GM19463 (cell line): Measurements from ENCODE around the gene RBM33.
"Not testable (repeated sequence)": the region's sequence is repeated elsewhere in the genome, so short reads cannot be mapped to it uniquely, and the experiment has no call there.

Source experiments
- ATAC-seq: cut with Tn5 transposase; IDR thresholded peaks from one replicate; pipeline ENCODE4 v1.9.1; 2021; ENCODE audit warnings: mild to moderate bottlenecking, moderate library complexity; ENCODE audit not compliant: unreplicated experiment

Gene RBM33

DNA sequence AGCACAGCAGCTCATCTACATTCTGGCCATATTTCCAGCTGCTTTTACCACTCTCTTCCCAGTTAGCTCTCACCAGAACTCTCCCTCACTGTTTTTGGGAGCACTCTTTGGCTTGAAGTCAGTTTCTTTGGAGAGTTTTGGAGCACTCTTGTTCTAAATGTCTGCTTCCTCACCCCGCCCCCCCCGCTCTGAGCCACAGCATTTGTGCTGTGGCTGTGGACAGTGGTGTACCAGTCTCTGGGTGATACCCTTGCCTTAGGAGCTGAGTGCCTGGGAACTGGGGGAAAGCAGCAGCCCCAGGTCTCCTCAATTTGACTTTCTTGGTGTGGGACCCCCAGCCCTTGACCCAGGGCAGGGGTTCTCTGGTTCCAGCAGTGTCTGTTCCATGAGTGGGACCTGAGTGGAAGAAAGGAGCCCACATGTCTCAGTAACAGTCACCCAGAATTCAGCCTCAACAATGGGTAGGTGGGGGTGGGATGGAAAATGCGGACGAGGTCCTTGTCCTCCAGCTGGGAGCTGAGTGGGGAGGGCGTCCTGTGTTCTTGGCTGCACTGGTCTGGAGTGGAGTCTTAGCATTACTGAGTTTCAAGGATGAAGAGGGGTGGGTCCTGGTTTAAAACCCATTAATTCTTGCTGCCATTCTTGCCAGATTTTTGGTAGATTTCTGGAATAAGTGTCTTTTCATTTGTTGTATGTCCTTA lies 18.0 kb downstream of the RBM33 start:
- no peak for ATAC-seq

DNA sequence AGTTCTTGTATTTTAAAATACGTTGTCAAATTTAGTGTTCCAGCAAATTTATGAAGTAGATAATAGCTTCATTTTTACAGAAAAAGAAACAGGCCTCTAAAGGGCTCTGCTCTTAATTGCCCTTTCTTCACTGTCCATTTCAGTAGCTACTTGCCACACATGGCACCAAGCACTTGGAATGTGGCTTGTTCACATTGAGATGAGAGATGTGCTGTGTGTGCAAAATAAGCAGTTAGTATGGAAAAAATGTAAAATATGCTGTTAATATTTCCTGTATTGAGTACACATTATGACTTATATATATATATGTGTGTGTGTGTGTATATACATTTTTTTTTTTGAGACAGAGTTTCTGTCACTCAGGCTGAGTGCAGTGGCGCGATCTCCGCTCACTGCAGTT lies 19.5 kb downstream of the RBM33 start:
- ATAC-seq: no peak

DNA sequence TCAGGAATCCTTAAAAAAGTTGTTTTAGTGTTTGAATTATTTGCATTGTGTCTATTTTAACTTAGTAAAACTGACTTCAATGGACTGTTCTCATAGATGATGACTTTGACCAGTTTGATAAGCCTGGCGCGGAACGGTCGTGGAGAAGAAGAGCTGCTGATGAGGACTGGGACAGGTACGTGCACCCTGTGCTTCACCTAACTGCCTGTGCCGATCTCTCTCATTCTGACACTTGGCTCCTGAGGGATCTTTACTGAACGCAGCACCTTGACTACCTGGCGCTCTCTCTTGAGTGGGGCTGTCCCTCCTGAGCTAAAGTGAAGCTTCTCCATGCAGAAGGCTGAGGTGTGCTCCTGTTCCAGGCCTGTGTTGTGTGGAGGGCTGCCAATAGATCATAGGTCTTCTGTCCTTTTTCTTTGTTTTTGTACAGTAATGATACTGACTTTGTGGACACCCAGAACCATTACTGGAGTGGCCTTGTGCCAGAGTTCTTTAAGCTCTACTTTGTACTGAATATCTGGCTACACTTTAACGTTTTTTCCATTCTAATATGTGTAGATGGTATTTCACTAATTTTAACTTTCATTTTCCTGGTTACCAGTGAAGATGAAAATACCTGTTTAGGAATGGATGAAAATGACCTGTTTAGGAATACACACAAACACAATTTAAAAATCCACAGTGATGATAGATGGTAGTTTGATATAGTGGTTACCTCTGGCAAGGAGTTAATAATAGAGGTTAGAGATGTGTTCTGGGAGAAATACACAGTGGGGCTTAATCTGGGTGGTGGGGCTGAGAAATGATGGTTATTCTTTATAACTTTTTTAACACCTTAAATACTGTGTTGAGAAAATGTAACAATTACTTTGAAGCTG lies 20.9 kb downstream of the RBM33 start:
- no peak for ATAC-seq

DNA sequence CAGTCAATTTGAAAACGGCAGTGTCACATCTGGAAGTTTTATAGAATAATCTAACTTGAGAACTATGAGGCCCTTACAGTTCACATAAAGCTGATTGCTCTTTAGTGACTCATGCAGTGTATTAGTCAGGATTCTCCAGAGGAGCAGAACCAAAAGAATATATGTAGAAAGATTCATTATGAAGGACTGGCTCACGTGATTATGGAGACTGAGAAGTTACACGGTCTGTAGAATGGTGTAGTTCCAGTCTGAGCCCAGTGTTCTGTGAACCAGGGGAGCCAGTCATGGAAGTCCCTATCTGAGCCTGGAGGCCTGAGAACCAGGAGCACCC lies 21.5 kb downstream of the RBM33 start:
- ATAC-seq: no peak

DNA sequence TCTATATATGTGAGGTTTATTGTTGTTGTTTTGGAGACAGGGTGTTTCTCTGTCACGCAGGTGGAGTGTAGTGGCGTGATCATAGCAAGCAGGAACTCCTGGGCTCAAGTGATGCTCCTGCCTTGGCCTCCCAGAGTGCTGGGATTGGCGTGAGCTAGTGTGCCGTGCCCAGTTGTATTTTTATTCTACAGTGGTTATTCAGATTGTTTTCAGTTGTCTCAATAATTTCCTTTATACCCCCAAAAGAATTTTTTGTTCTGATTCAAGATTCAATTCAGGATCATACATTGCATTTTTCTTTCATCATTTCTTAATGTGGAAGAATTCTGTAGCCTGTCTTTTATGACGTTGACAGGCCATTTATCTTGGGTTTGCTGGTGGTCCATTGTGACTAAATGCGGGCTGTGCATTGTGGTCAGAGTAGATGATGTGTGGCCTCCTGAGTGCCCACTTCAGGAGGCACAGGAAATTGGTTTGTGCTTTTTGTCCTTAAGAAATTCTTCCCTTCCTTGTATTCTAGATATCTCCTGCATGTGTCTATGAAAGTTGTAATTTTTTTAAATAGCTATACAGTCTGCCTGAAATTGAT lies 22.9 kb downstream of the RBM33 start:
- no peak for ATAC-seq

DNA sequence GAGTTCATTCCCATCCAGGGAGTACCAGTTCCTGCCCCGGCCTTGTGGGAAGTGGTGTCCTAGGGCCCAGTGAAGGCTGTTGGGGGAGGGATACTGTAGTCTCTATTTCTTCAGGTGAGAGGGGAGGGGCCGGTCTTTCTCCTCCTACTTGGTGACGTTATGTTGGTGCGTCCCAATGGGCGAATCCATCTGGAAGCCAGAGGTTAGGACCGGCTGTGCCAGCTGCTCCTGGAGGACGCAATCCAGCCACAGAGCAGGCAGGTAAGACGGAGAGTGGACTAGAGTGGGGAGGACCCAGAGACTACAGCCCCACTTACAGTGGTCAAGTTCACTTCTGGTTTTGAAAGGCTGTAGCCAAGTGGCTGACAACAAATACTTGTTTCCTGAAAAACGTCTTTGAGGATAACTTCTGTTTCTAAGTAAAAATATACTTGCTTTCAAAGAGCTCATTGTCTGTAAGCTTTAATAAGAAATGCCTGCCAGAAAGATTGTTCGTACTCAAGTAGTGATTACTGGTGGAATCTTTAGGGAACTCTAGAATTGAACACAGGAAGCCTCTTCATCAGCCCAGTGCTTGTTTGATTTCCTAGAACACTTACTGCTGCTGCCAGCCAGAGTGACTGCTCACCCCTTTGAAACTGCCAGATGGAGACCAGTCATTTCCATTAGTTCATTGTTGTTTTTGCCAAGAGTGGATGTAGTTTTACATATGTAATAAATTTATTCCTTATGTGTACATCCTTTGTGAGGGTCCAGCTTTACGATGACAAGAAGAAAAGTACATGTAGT lies 25.4 kb downstream of the RBM33 start:
- no peak for ATAC-seq

DNA sequence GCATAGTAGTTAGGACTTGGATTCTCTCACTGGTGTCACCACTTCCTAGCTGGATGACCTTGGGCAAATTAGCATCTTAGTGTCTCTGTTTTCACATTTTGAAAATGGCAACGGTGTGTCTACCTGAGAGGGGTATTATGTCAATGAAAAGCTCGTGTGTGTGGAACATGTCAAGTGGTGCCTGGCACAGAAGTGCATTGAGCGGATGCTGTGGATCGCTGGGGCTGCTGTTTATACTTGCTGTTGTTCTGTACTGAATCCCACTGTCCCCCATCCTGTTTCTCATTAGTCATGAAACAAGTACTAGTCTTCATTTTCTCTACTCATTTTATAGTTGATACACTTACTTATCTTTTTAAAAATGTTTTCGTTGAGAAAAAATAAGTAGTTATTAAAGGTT lies 26.1 kb downstream of the RBM33 start:
- no peak for ATAC-seq

DNA sequence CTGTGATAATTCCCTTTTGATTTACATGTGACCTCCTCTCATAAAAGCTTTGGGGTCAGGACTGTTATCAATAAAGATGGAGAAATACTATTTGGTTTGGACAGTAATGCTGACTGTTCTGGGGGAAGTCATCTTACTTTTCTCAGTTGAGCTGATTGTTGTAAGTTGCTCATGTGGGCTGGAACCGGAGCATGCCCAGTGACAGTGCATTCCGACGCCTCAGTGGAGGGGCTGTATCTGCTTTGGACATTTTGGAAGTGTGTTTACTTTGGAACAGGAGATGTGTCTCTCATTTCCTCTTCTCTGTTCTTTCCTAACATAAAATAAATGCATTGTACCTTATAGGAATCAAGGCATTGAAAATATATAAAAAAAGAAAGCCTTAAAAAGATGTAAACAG lies 30.1 kb downstream of the RBM33 start:
- ATAC-seq: no peak

DNA sequence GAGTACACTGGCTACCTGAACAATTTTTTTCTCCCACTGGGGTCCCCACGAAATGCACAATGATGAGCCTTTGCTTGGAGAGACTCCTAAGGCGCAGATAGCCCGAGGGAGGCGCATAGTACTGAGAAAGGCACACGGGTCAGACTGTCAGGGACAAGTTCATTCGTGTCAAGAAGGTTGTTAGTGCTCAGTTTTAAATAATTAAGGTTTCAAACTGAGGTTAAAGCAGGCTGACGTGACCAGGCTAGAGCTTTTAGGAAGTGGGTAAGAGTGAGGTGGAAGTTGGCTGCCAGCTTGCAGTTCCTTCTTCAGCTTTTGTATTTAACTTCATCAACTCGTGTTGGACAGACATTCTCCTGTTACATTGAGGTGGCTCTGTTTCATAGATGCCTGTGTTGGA lies 31.6 kb downstream of the RBM33 start:
- ATAC-seq: peak; percentile 43

DNA sequence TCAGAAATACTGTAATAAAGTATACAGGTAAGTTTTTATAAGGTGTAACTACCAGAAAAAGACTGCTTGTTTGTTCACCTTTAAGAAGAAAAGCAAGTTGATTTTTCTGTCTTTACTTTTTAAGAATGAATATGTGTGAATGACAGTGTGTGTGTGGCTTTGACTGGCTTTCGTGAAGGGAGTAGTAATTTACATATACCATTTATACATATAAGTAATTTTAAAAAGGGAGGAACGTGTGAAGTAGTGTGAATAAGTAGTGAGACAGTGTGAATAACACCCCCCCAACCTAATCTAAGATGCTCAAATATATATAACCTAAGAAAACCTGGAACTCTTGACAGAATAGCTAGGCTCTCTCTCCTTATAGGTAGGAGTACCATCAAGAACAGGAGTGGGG lies 33.2 kb downstream of the RBM33 start:
- ATAC-seq: no peak

DNA sequence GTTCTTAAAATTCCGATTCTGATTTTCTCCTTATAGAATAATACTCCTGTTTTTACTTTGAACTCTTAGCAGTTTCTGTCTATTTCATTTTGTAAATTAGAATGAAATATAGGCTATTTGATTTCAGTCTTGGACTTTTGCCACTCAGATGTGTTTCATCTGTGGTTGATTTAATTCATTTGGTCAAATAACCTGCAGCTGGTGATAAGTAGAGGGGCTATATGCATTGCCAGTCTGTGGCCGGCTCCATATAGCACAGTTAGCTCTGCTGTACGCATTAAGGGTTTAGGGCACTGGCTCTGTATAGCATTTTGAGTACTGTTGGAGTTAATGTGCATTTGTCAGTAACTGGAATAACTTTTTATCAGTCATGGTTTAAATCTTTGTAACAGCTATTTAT lies 35.7 kb downstream of the RBM33 start:
- ATAC-seq: no peak

DNA sequence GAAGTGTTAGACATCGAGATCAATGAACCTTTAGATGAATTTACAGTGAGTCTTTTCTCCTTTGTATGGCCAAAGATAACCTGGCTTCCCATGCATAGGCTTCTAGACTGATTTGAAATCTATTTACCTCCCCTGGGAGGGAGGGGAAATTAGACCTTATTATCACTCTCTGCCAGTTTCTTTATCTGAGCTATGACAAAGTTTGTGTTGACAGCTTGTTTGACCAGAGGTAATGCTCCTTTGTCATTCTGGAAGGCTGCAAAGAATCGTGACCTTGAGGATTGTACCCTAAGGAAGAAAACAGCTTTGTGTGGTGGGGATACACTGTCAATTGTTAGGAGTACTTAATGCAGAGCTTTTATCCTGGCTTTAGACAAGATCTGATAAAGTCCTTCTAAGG lies 36.4 kb downstream of the RBM33 start:
- no peak for ATAC-seq

DNA sequence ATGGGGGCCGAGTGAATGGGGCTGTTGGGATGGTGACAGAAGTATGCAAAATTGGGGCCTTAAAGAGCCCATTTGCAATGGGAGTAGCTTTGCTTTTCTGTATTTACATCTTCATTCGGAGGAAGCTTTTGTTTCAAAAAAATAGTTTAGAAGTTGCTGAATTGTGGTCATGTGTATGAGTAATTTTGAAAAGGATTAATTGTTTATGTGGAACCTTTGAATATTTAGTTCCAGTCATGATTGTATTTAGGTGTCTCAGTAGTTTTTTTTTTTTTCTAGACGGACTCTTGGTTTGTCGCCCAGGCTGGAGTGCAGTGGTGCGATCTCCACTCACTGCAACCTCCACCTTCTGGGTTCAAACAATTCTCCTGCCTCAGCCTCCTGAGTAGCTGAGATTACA lies 37.2 kb downstream of the RBM33 start:
- no peak for ATAC-seq

DNA sequence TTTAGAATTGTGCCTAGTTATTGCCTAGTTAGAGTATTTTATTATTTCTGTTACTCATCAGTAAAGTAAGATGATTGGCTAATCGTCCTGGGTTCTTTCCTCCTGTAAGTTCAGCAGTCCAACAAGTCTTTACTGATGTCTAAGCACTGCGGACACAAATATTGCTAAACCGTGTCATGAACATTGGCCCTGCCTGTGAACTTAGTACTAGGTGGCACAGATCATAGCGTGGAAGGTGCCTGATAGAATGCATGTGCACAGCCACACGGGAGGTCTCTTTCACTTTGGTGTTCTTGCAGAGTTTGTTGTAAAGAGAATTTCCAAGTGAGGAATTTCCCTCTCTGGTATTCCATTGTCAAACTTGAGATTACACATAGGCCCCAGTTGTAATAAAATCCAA lies 38.0 kb downstream of the RBM33 start:
- ATAC-seq: no peak

DNA sequence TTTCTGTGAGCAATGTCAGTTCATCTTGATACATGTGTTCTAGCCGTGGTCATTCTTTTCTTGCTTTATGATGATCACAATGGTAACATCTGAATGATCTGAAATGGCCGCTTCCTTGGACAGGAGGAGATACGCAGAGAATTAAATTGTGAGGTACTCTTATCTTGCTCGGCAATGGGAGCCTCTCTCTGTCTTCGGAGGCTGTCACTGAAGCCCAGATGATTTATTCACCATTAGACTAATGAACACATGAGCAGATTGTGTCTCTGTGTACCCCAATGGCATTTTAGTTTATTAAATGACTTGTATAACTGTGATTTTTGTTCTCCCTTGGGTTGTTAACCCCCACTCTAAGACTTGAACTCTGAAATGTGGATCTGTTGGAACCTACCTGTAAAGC lies 38.6 kb downstream of the RBM33 start:
- no peak for ATAC-seq

DNA sequence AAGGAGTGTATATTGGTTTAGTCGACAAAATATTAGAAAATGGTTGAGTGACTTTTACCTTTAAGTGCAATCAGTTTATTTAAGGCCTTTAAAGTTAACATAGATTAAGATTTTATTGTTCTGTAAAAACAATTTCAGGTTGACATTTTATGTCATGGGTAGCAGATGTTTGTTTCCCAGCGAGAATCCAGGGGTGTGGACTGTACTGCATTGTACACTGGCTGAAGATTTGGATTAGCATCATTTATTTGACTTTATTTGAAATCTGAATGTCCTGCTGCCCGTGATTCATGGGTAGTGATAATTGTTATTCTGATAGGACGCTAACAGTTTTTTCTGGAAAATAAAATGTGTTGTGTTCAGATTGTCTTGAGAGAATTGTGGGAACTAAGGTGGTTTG lies 39.3 kb downstream of the RBM33 start:
- no peak for ATAC-seq

DNA sequence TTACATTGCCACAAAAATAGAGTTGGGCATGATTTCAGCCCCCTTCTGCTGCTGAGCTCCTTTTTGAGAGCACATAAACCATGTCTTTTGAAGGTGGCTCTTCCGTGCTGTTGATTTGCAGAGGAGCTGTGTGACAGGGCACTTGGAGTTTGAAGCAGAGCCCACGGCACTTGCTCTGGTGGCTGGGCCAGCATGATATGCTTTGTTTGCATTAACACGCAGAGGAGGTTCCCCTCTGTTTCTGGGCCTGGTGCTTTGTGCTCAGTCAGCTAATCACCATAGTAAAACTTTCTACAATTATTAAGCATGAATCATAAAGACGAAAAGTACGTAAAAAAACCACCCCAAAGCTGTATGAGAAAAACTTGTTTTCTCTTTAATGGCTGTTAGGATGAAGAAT lies 40.1 kb downstream of the RBM33 start:
- ATAC-seq: no peak

DNA sequence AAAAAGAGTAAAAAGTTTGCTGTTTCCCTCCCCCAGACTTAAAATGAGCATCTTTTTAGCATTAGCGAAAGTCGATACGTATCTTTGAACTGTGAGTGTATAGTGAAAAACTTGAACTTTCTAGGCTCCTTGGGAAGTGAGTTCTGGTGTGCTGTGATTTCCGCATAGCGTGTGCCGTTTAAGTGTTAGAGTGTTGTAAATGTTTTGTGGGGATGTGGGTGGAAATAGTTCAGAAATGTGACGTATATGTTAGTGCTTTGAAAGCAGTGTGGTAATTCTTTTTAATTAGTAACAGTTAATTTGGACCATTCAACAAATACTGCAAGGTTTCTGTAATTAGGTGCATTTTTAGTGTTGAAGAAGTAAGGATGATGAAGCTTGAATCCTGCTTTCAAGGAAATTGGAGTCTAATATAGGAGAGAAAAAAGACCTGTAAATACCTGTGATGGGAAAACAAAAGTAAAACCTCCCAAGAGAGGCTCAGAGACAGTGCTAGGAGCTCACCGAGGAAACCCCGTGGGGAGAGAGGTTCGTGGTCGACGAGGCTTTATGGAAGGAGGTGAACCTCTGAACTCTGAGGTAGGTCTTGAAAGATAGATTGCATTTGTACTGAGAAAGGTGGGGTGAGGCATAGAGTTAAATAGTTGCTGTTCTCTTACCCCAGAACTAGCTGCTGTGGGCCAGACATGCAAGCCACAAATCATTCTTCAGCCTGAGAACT lies 40.8 kb downstream of the RBM33 start:
- peak; percentile 75 for ATAC-seq

DNA sequence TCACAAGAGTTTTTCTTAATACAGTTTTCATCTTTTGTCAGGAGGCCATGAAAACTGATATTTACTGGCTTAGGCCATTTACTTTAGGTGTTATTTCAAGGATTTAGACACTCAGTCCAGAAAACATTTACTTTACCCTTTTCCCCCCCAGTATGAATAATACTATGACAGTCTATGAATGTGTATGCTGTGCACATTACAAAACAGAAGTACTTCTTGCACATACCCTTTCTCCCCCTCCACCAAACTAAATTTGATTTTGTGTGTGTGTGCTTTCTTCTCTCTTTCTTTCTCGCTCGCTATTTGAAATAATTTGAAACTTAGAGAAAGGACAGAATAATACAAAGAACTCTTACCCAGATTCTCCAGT lies 41.3 kb downstream of the RBM33 start:
- ATAC-seq: peak; percentile 20

DNA sequence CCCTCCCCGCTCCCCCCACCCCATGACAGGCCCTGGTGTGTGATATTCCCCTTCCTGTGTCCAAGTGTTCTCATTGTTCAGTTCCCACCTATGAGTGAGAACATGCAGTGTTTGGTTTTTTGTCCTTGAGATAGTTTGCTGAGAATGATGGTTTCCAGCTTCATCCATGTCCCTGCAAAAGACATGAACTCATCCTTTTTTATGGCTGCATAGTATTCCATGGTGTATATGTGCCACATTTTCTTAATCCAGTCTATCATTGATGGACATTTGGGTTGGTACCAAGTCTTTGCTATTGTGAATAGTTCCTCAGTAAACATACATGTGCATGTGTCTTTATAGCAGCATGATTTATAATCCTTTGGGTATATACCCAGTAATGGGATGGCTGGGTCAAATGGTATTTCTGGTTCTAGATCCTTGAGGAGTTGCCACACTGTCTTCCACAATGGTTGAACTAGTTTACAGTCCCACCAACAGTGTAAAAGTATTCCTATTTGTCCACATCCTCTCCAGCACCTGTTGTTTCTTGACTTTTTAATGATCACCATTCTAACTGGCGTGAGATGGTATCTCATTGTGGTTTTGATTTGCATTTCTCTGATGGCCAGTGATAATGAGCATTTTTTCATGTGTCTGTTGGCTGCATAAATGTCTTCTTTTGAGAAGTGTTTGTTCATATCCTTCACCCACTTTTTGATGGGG lies 42.3 kb downstream of the RBM33 start:
- ATAC-seq: not testable (repeated sequence)
